K562 (cell line): ENCODE data around the gene FOXRED2. TPM values are rescaled to one million over a fixed set of nuclear protein-coding genes. Genes with fewer than 3 reads are reported as not detected.
A peak's percentile ranks its signal among the peaks of the same experiment; 100 is the strongest.

Source experiments
- BRD4 ChIP-seq: fragments of 200-600 bp; sonication (generic); IDR thresholded peaks from 2 replicates; pipeline ENCODE4 v1.6.1; 2017; ENCODE audit warnings: inconsistent platforms
- EZH2 ChIP-seq: IDR thresholded peaks from 2 replicates; pipeline ENCODE4 v1.6.1; 2012; ENCODE audit warnings: low read depth, mild to moderate bottlenecking, inconsistent platforms, low read length, borderline replicate concordance
- FOXA3 ChIP-seq, 2 experiments: fragments of 450-650 bp in 1 of 2; sonication (generic) in 1 of 2; formaldehyde crosslinking; IDR thresholded peaks in 1 of 2; conservative IDR thresholded peaks in 1 of 2; 2 replicates each; pipeline versions ENCODE4 v1.4.0 to v1.8.0; 2020 to 2022; ENCODE audit warnings: mild to moderate bottlenecking in 2 of 2, missing genetic modification reagents in 1 of 2
- HEY1 ChIP-seq: fragments of 250-450 bp; sonication (Bioruptor Pico); IDR thresholded peaks from 2 replicates; pipeline ENCODE4 v1.5.0; 2020; ENCODE audit warnings: mild to moderate bottlenecking, moderate library complexity, borderline replicate concordance
- SIN3B ChIP-seq: fragments of 450-650 bp; IDR thresholded peaks from 2 replicates; pipeline ENCODE4 v1.6.1; 2017; ENCODE audit warnings: low read depth, mild to moderate bottlenecking, moderate library complexity
- SOX6 ChIP-seq: fragments of 450-650 bp; IDR thresholded peaks from 2 replicates; pipeline ENCODE4 v1.6.1; 2014; ENCODE audit warnings: mild to moderate bottlenecking
- STAG1 ChIP-seq: sonication (generic); formaldehyde crosslinking; IDR thresholded peaks from 2 replicates; pipeline ENCODE4 v1.5.0; 2020; ENCODE audit warnings: missing genetic modification reagents, borderline replicate concordance
- SUPT5H ChIP-seq: fragments of 450-650 bp; IDR thresholded peaks from 2 replicates; pipeline ENCODE4 v1.6.1; 2016
- TEAD4 ChIP-seq, 2 experiments: sonication (generic) in 1 of 2; formaldehyde crosslinking in 1 of 2; IDR thresholded peaks; 2 replicates each; pipeline versions ENCODE4 v1.6.1 to v1.8.0; 2012 to 2022; ENCODE audit warnings: borderline replicate concordance in 1 of 2, inconsistent platforms in 1 of 2, low read length in 1 of 2, mild to moderate bottlenecking in 1 of 2, missing genetic modification reagents in 1 of 2
- WHSC1 ChIP-seq: IDR thresholded peaks from one replicate; pipeline ENCODE4 v1.6.1; 2012; ENCODE audit warnings: low read length, control low read depth, inconsistent platforms
- ZBTB17 ChIP-seq: fragments of 450-650 bp; formaldehyde crosslinking; IDR thresholded peaks from 2 replicates; pipeline ENCODE4 v1.4.0; 2020; ENCODE audit warnings: mild to moderate bottlenecking
- polyA plus RNA-seq, 8 experiments: library from polyadenylated mRNA; depleted of rRNA in 4 of 8; stranded (reverse) in 5 of 8; unstranded in 3 of 8; fragments of >200 nt; fragmentation: Nextera tagmentation in 2 of 8; fragmentation: Illumina TruSeq in 1 of 8; extraction: Ambion mirVana in 2 of 8; extraction: Trizol in 1 of 8; gene quantifications; 2 replicates each; pipeline versions ENCODE4 v1.2.1 to v1.2.3, GENCODE V29; 2011 to 2014; ENCODE audit warnings: inconsistent platforms in 1 of 8, missing spikeins in 1 of 8
- total RNA-seq, 7 experiments: library from RNA; depleted of rRNA in 6 of 7; stranded (reverse); fragments of >200 nt in 6 of 7; fragmentation: Illumina TruSeq in 2 of 7; extraction: Trizol in 2 of 7; gene quantifications; 2 replicates each; pipeline versions ENCODE4 v1.2.1 to v1.2.3, GENCODE V29; 2011 to 2021; ENCODE audit warnings: low replicate concordance in 1 of 7
- TF ChIP-seq, protein P1 (sequence below): IDR thresholded peaks from 3 replicates; pipeline ENCODE4 v1.6.1; 2011; ENCODE audit warnings: borderline replicate concordance, mild to moderate bottlenecking, moderate library complexity; ENCODE audit not compliant: insufficient read length; ENCODE audit errors: extremely low read depth
- TF ChIP-seq, protein P2 (sequence below): sonication (generic); formaldehyde crosslinking; IDR thresholded peaks from 2 replicates; pipeline ENCODE4 v1.8.1; 2023; ENCODE audit warnings: mild to moderate bottlenecking, missing genetic modification reagents
- TF ChIP-seq, protein P3 (sequence below): sonication (generic); formaldehyde crosslinking; IDR thresholded peaks from 2 replicates; pipeline ENCODE4 v1.4.0; 2020; ENCODE audit warnings: mild to moderate bottlenecking, missing genetic modification reagents
- TF ChIP-seq, protein P4 (sequence below), 2 experiments: fragments of 450-650 bp in 1 of 2; sonication (generic) in 1 of 2; formaldehyde crosslinking in 1 of 2; IDR thresholded peaks in 1 of 2; conservative IDR thresholded peaks in 1 of 2; 2 replicates each; pipeline versions ENCODE4 v1.6.1 to v1.8.1; 2016 to 2023; ENCODE audit warnings: mild to moderate bottlenecking in 2 of 2, moderate library complexity in 2 of 2, inconsistent platforms in 1 of 2, missing genetic modification reagents in 1 of 2
- TF ChIP-seq, protein P5 (sequence below), 2 experiments: fragments of 450-650 bp; IDR thresholded peaks; 2 replicates each; pipeline ENCODE4 v1.6.1; 2016

Gene FOXRED2
- total and polyA plus RNA-seq, 9 of the 15 experiments (the other 6 are each of a cell fraction or from before 2014, with no cell fraction given), result 2.8 to 48.4 (median 7.8) TPM

DNA sequence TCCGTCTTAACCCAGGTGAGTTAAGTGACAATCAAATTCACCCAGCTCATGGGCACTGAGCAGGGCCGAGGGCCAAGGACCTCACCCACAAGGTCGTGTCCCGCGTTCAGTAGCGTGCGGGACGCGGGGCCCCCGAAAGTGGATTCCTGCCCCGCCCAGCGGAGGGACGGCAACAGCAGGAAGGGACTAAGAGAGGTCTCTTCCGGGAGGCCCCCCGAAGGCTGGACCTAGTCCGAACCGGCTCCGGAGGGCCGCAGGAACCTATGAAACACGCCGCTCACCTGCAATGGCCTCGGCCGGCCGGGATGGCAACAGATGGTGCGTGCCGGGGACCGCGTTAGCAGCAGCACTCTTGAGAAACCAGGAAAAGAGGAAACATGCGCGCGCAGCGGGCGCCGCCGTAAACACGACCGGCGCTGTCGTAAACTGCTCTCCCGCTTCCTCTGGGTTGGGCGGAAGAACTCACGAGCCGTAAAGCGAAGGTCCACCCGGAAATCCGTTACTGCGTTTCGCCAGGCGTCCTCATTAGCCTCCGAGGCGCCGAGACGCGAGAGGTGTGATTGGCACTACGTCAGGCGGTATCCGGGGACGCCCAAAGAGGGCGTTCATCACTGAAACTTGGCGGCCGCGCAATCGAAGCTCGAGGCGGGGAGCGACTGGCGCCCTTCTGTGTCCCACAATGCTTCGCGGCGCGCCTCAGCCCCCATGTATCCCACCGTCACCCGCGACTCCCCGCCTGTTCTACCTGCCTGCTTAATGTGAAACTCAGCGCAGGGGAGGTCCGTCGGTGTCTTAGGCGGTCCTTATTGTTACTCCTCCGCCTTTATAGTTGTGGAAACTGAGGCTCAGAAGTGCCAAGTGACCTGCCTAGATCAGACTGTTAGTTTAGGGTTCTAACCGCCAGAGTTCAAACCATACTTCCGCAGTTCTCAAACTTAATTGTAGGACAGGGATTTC is 22.2 kb upstream of the FOXRED2 start, which contains the start of gene EIF3D (continued):
- TF ChIP-seq, protein P1, sequence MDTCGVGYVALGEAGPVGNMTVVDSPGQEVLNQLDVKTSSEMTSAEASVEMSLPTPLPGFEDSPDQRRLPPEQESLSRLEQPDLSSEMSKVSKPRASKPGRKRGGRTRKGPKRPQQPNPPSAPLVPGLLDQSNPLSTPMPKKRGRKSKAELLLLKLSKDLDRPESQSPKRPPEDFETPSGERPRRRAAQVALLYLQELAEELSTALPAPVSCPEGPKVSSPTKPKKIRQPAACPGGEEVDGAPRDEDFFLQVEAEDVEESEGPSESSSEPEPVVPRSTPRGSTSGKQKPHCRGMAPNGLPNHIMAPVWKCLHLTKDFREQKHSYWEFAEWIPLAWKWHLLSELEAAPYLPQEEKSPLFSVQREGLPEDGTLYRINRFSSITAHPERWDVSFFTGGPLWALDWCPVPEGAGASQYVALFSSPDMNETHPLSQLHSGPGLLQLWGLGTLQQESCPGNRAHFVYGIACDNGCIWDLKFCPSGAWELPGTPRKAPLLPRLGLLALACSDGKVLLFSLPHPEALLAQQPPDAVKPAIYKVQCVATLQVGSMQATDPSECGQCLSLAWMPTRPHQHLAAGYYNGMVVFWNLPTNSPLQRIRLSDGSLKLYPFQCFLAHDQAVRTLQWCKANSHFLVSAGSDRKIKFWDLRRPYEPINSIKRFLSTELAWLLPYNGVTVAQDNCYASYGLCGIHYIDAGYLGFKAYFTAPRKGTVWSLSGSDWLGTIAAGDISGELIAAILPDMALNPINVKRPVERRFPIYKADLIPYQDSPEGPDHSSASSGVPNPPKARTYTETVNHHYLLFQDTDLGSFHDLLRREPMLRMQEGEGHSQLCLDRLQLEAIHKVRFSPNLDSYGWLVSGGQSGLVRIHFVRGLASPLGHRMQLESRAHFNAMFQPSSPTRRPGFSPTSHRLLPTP, result no peak
- TF ChIP-seq ZBTB17 (CRISPR knock-in tag) (peak; percentile 86), STAG1 (CRISPR knock-in tag) (no peak), SIN3B (peak; percentile 65; the same call in 1 of the 2 replicates), TEAD4 (IDR thresholded peaks at IDR 0.05; ENCODE audit: low read length) (peak; percentile 23; the same call in 1 of the 2 replicates), TEAD4 (CRISPR knock-in tag; IDR thresholded peaks at IDR 0.05; ENCODE audit: borderline replicate concordance) (no peak), WHSC1 (no peak), FOXA3 (CRISPR knock-in tag; conservative IDR thresholded peaks at IDR 0.05 in 1 of 2, IDR thresholded peaks at IDR 0.05 in 1 of 2) (peak in 1 of 2 experiments; percentile 70; a peak in 2 of 4 replicates), SUPT5H (peak; percentile 88), BRD4 (peak; percentile 79), SOX6 (no peak), EZH2 (no peak), HEY1 (no peak)
- TF ChIP-seq, protein P2, sequence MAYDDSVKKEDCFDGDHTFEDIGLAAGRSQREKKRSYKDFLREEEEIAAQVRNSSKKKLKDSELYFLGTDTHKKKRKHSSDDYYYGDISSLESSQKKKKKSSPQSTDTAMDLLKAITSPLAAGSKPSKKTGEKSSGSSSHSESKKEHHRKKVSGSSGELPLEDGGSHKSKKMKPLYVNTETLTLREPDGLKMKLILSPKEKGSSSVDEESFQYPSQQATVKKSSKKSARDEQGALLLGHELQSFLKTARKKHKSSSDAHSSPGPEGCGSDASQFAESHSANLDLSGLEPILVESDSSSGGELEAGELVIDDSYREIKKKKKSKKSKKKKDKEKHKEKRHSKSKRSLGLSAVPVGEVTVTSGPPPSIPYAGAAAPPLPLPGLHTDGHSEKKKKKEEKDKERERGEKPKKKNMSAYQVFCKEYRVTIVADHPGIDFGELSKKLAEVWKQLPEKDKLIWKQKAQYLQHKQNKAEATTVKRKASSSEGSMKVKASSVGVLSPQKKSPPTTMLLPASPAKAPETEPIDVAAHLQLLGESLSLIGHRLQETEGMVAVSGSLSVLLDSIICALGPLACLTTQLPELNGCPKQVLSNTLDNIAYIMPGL (CRISPR knock-in tag), result no peak
- TF ChIP-seq, protein P3, sequence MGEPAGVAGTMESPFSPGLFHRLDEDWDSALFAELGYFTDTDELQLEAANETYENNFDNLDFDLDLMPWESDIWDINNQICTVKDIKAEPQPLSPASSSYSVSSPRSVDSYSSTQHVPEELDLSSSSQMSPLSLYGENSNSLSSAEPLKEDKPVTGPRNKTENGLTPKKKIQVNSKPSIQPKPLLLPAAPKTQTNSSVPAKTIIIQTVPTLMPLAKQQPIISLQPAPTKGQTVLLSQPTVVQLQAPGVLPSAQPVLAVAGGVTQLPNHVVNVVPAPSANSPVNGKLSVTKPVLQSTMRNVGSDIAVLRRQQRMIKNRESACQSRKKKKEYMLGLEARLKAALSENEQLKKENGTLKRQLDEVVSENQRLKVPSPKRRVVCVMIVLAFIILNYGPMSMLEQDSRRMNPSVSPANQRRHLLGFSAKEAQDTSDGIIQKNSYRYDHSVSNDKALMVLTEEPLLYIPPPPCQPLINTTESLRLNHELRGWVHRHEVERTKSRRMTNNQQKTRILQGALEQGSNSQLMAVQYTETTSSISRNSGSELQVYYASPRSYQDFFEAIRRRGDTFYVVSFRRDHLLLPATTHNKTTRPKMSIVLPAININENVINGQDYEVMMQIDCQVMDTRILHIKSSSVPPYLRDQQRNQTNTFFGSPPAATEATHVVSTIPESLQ (CRISPR knock-in tag), result no peak; the same call in 1 of the 2 replicates
- TF ChIP-seq, protein P4, sequence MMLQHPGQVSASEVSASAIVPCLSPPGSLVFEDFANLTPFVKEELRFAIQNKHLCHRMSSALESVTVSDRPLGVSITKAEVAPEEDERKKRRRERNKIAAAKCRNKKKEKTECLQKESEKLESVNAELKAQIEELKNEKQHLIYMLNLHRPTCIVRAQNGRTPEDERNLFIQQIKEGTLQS (IDR thresholded peaks at IDR 0.05), result no peak
- TF ChIP-seq, protein P4 (CRISPR knock-in tag; conservative IDR thresholded peaks at IDR 0.05), result no peak
- TF ChIP-seq, protein P5, sequence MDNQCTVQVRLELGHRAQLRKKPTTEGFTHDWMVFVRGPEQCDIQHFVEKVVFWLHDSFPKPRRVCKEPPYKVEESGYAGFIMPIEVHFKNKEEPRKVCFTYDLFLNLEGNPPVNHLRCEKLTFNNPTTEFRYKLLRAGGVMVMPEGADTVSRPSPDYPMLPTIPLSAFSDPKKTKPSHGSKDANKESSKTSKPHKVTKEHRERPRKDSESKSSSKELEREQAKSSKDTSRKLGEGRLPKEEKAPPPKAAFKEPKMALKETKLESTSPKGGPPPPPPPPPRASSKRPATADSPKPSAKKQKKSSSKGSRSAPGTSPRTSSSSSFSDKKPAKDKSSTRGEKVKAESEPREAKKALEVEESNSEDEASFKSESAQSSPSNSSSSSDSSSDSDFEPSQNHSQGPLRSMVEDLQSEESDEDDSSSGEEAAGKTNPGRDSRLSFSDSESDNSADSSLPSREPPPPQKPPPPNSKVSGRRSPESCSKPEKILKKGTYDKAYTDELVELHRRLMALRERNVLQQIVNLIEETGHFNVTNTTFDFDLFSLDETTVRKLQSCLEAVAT (IDR thresholded peaks at IDR 0.05), result no peak
